SHP77 (cell line): ENCODE data around the gene CCT8.
"Not testable (repeated sequence)": the region's sequence is repeated elsewhere in the genome, so short reads cannot be mapped to it uniquely, and the experiment has no call there.

Source experiments
- DNase-seq, 2 experiments: peaks; one replicate each; lab custom pipeline; 2025; lab: John Stamatoyannopoulos, UW

Gene CCT8

DNA sequence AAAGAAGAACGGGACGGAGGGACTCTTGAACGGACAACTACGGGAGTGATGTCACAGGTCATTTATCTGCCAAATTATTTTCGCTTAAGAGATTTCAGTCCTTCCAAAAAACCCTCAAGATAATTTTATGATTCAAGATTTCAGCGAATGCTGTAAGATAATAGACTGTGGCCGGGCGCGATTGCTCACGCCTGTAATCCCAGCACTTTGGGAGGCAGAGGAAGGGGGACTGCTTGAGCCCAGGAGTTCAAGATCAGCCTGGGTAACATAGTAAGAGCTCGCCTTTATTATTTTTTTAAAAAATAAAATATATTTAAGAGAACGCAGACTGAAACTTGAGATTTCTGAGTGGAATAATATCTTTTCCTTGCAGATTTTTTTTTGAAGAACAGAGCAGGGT is 54.9 kb downstream of the CCT8 start:
- no peak for DNase-seq

DNA sequence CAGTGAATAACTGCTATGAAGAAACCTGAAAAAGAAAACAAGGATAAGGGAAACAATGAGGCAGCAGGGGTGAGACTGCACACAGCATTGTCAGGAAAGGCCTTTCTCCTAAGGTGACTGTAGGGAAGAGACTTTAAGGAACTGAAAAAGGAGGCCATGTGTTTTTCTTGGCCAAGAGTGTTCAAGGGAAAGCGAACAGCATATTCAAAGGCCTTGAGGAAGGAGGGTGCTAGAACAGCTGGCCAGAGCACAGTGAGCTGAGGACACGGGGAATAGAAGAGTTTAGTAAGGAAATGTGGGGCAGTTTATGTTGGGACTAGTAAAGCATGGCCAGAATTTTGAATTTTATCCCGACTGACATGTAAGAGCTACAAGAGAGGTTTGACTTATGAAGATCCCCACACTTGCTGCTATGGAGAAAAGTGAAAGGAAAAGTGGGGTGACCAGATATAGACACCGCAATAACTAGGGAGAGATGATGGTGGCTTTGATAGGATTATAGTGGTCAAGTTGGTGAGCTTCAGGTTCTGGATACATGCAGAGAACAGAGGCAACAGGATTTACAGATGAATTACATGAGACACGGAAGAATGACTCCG is 55.7 kb downstream of the CCT8 start:
- DNase-seq, result no peak

DNA sequence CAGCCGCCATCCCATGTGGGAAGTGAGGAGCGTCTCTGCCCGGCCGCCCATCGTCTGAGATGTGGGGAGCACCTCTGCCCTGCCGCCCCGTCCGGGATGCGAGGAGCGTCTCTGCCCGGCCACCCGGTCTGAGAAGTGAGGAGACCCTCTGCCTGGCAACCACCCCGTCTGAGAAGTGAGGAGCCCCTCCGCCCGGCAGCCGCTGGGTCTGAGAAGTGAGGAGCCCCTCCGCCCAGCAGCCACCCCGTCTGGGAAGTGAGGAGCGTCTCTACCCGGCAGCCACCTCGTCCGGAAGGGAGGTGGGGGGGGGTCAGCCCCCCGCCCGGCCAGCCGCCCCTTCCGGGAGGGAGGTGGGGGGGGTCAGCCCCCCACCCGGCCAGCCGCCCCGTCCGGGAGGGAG is 62.2 kb downstream of the CCT8 start:
- not testable (repeated sequence) for DNase-seq

DNA sequence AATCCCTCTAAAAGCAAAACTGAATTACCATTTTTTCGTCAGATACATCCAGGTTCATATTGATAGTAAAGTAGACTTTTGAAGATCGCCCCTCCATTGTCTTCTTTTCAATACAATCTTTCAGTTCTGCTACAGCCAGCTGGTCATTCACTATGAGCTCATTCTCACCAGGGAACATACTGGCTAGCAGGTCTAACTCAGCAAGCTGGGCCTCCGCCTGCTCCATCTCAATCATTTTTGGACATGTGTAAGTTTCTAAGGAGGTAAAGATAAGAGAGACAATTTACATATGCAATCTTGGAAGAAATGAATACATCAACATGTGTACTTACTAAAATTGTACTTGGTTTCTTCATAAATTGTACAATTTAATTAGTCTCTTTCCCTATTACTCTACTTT is 65.1 kb downstream of the CCT8 start:
- no peak for DNase-seq

DNA sequence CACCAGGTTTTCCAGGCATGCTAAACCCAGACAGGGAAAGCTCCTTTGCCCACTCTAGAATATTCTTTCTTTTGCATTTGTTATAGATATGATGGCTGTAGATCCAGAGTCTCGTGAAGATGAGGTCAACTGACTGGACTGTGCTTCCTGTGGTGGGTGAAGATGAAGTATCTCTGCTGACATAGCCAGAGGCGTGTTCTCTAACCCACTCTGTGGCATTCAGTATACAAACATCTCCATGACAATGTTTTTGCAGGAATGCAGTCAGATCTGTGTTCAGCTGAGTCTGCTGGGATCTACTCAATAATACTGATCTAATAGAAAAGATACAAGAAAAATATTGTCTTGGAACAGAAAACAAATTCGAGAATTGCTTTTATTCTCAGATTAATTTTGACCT is 65.6 kb downstream of the CCT8 start:
- DNase-seq, result no peak

DNA sequence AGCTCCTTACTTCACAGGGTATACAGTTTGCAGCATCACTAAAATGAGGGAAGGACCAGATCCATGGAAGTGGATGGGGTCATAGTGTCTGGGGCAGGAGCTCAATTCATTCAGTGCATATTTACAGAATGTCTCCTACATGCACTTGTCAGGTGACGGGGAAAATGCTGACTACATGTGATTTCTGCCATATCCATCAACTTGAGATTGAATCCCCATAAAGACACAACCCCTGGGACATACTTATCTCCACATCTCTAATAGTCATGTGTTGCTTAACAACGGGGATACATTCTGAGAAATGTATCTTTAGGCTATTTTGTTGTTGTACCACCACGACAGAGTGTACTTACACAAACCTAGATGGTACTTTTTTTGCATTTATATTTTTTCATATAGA is 66.3 kb downstream of the CCT8 start:
- DNase-seq, result no peak
